GM18502 (cell line): ENCODE results near the gene MIS18BP1.

Experiments used
- ATAC-seq: cut with Tn5 transposase; IDR thresholded peaks from one replicate; pipeline ENCODE4 v1.9.1; 2021; ENCODE audit warnings: mild to moderate bottlenecking; ENCODE audit not compliant: unreplicated experiment, poor library complexity

MIS18BP1 gene

GRCh38 chr14:45156067-45156466 lies 96.9 kb downstream of the MIS18BP1 start:
- ATAC-seq: peak; percentile 88
